ENCODE results near the gene ERP27. TPM values are rescaled to one million over a fixed set of nuclear protein-coding genes. Genes with fewer than 3 reads are reported as not detected.

ERP27 gene
- total and polyA plus RNA-seq, 2 donors (not counting 3 experiments of a cell fraction or from before 2014, with no cell fraction given) = 0.70 to 0.88 TPM

DNA sequence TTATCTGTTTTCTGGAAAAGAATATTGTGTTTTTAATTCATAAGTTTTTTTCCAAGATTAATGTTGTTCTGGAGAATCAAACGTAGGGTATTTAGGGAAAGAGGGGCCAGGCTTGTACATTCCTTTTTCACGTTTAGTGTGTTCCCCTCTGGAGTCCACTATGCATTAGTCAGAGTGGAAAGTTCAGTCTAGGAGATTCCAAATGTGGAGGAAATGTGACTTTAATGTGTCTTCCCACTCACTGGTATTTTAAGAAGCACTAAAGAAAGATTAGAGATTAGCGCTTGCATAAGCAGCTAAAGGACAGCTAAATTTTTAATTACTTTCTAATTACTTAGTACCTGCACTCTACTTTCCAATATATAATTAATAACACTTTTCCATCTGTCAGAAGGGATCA lies 30.1 kb upstream of the ERP27 start:
- Histone ChIP-seq H3K79me2 (ENCODE audit: control insufficient read depth, insufficient read depth, low read length) (no peaks in the 10 kb centered on the region), H3K27ac (ENCODE audit: insufficient read depth, low read depth, low read length) (no peak overlapping the region), H2AFZ (ENCODE audit: low read depth, low read length) (no peak overlapping the region), H3K9me3 (replicated peaks; ENCODE audit: control insufficient read depth, insufficient read depth, low read length) (no peaks in the 10 kb centered on the region), H3K4me1 (ENCODE audit: control insufficient read depth, extremely low read depth, insufficient read depth, low read length) (no peaks in the 10 kb centered on the region), H3K4me2 (ENCODE audit: insufficient read depth, low read length) (no peak overlapping the region), H3K36me3 (ENCODE audit: control insufficient read depth in 2 of 2, extremely low read depth in 1 of 2, insufficient read depth in 2 of 2, low read length in 2 of 2) (no peaks in the 10 kb centered on the region), H3K9ac (replicated peaks; ENCODE audit: extremely low read depth, insufficient read depth, low read length) (no peak overlapping the region), H4K20me1 (replicated peaks; ENCODE audit: control insufficient read depth, extremely low read depth, insufficient read depth, low read length) (no peaks in the 10 kb centered on the region), H3K27me3 (ENCODE audit: control insufficient read depth in 2 of 2, insufficient read depth in 2 of 2, low read length in 2 of 2) (no peaks in the 10 kb centered on the region), H3K4me3 (replicated peaks in 1 of 3; ENCODE audit: insufficient read depth in 1 of 3, low read depth in 1 of 3, low read length in 3 of 3) (no peak overlapping the region), H3K9me1 (replicated peaks; ENCODE audit: control insufficient read depth, extremely low read depth, insufficient read depth, low read length) (no peaks in the 10 kb centered on the region)
- CTCF ChIA-PET = no interaction called here
- dilution Hi-C loops (cut with MboI; ENCODE audit: extremely low pct_ligation_motif_present, low sequenced_read_pairs) (no loop called here), intact Hi-C loops (cut with micrococcal nuclease) (no loop called here)
- POLR2A ChIA-PET = no interaction called here
- FAIRE-seq (no peak), DNase-seq (ENCODE audit: low read depth, low spot score) (no peak)
- TF ChIP-seq MYC (IDR thresholded peaks at IDR 0.05; ENCODE audit: low read depth, low read length) (no peak), GATA2 (IDR thresholded peaks at IDR 0.05; ENCODE audit: insufficient read depth, insufficient read length, low read depth, low read length) (no peak), POLR2A (IDR thresholded peaks at IDR 0.05; ENCODE audit: low read depth, low read length) (no peak), EZH2 (IDR thresholded peaks at IDR 0.05; ENCODE audit: borderline replicate concordance, low read depth, low read length, severe bottlenecking) (no peak), FOS (IDR thresholded peaks at IDR 0.05; ENCODE audit: borderline replicate concordance, insufficient read depth, low read length) (no peak)
- TF ChIP-seq, protein P1, sequence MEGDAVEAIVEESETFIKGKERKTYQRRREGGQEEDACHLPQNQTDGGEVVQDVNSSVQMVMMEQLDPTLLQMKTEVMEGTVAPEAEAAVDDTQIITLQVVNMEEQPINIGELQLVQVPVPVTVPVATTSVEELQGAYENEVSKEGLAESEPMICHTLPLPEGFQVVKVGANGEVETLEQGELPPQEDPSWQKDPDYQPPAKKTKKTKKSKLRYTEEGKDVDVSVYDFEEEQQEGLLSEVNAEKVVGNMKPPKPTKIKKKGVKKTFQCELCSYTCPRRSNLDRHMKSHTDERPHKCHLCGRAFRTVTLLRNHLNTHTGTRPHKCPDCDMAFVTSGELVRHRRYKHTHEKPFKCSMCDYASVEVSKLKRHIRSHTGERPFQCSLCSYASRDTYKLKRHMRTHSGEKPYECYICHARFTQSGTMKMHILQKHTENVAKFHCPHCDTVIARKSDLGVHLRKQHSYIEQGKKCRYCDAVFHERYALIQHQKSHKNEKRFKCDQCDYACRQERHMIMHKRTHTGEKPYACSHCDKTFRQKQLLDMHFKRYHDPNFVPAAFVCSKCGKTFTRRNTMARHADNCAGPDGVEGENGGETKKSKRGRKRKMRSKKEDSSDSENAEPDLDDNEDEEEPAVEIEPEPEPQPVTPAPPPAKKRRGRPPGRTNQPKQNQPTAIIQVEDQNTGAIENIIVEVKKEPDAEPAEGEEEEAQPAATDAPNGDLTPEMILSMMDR (IDR thresholded peaks at IDR 0.05; ENCODE audit: extremely low read depth in 1 of 2, insufficient read depth in 1 of 2, low read depth in 1 of 2, low read length in 2 of 2) = no peak
- TF ChIP-seq, protein P2, sequence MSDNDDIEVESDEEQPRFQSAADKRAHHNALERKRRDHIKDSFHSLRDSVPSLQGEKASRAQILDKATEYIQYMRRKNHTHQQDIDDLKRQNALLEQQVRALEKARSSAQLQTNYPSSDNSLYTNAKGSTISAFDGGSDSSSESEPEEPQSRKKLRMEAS (IDR thresholded peaks at IDR 0.05; ENCODE audit: insufficient read depth, insufficient read length) = no peak
- no TSS peak for BruUV-seq (replicated peaks)
